K562 (cell line): Measurements from ENCODE around the gene OPN1LW. TPM values are rescaled to one million over a fixed set of nuclear protein-coding genes. Genes with fewer than 3 reads are reported as not detected.

Experiments used
- ATAC-seq: fragments of 200-7000 bp; cut with Tn5 transposase; 3 replicates; pipeline ENCODE4 v1.9.1; 2020; ENCODE audit warnings: moderate library complexity
- BruUV-seq: library from RNA; stranded (reverse); fragments of 400-500 nt; replicated peaks from 2 replicates; lab custom pipeline; 2021; lab: Mats Ljungman, UMichigan
- CTCF ChIA-PET: fragments of 300-600 bp; formaldehyde crosslinking; extraction: SDS; loops from one replicate; lab custom pipeline; 2021; ENCODE audit warnings: low intra/inter-chr PET ratio; lab: Yijun Ruan, JAX
- POLR2A ChIA-PET: fragments of 300-600, 350-650 bp; sonication (Branson Sonifier 250); formaldehyde crosslinking; extraction: SDS; loops from one replicate; lab custom pipeline; 2021; ENCODE audit warnings: antibody characterized with exemption, inconsistent platforms; lab: Yijun Ruan, JAX
- DNase-seq, 4 experiments: peaks; one replicate each; pipeline versions ENCODE4 v3.0.0 to v3.0.0-alpha.2; 2011 to 2018; ENCODE audit warnings: low spot score in 3 of 4, mixed read lengths in 3 of 4; ENCODE audit errors: extremely low read depth in 1 of 4
- FAIRE-seq: peaks from 2 replicates; lab custom pipeline; 2011; peaks lifted over from hg19 to GRCh38; lab: Jason Lieb, UNC
- H2AFZ ChIP-seq: 2 replicates; pipeline ENCODE4 v1.6.0; 2011; ENCODE audit warnings: low read depth, low read length, control low read depth, inconsistent platforms
- H3K27ac ChIP-seq: fragments of 200-600 bp; 3 replicates; pipeline ENCODE4 v1.8.0; 2011; ENCODE audit warnings: low read depth, mild to moderate bottlenecking, control low read depth, inconsistent platforms, low read length, moderate library complexity, mixed read lengths; ENCODE audit errors: extremely low read depth
- H3K27me3 ChIP-seq, 2 experiments: fragments of 300-600 bp in 1 of 2; 2 replicates in 1 of 2; 3 replicates in 1 of 2; pipeline versions ENCODE4 v1.6.0 to v1.8.0; 2011; ENCODE audit warnings: inconsistent platforms in 2 of 2, low read length in 2 of 2, mild to moderate bottlenecking in 1 of 2, mixed read lengths in 1 of 2, moderate library complexity in 1 of 2; ENCODE audit not compliant: control insufficient read depth in 2 of 2, insufficient read depth in 2 of 2
- H3K36me3 ChIP-seq: fragments of 300-600 bp; 3 replicates; pipeline ENCODE4 v1.8.0; 2011; ENCODE audit warnings: mild to moderate bottlenecking, low read length, inconsistent platforms; ENCODE audit not compliant: control insufficient read depth, insufficient read depth
- H3K4me1 ChIP-seq, 2 experiments: fragments of 200-600 bp in 1 of 2; replicated peaks in 1 of 2; 2 replicates in 1 of 2; 3 replicates in 1 of 2; pipeline versions ENCODE4 v1.5.1 to v1.8.0; 2011; ENCODE audit warnings: inconsistent platforms in 2 of 2, low read length in 2 of 2, mild to moderate bottlenecking in 1 of 2, mixed read lengths in 1 of 2, moderate library complexity in 1 of 2; ENCODE audit not compliant: control insufficient read depth in 2 of 2, insufficient read depth in 2 of 2
- H3K4me2 ChIP-seq: 2 replicates; pipeline ENCODE4 v1.6.1; 2011; ENCODE audit warnings: low read length, control low read depth, inconsistent platforms, mixed read lengths; ENCODE audit not compliant: insufficient read depth
- H3K4me3 ChIP-seq: fragments of 200-600 bp; sonication (generic), shearing (Covaris generic); 2 replicates; pipeline ENCODE4 v1.5.1; 2016; ENCODE audit warnings: control low read depth, inconsistent platforms
- H3K79me2 ChIP-seq: fragments of 200-600 bp; 3 replicates; pipeline ENCODE4 v1.8.0; 2011; ENCODE audit warnings: low read length, inconsistent platforms; ENCODE audit not compliant: control insufficient read depth, insufficient read depth
- H3K9ac ChIP-seq, 2 experiments: 2 replicates each; pipeline versions ENCODE4 v1.6.0 to v1.6.1; 2011; ENCODE audit warnings: low read depth in 2 of 2, low read length in 2 of 2, control low read depth in 1 of 2, inconsistent platforms in 1 of 2, mild to moderate bottlenecking in 1 of 2, mixed read lengths in 1 of 2; ENCODE audit not compliant: insufficient read depth in 1 of 2
- H3K9me1 ChIP-seq: one replicate; pipeline ENCODE4 v1.6.0; 2011; ENCODE audit warnings: inconsistent platforms, mild to moderate bottlenecking, low read length, moderate library complexity; ENCODE audit not compliant: control insufficient read depth, insufficient read depth
- H3K9me3 ChIP-seq: replicated peaks from 2 replicates; pipeline ENCODE4 v1.5.1; 2011; ENCODE audit warnings: low read depth, low read length, inconsistent platforms; ENCODE audit not compliant: control insufficient read depth, insufficient read depth
- H4K20me1 ChIP-seq: replicated peaks from 2 replicates; pipeline ENCODE4 v1.6.1; 2011; ENCODE audit warnings: low read length, inconsistent platforms, mixed read lengths; ENCODE audit not compliant: control insufficient read depth, insufficient read depth
- E2F4 ChIP-seq: sonication (generic); formaldehyde crosslinking; IDR thresholded peaks from 2 replicates; pipeline ENCODE4 v1.8.0; 2022; ENCODE audit warnings: mild to moderate bottlenecking, low read depth, missing genetic modification reagents
- FOS ChIP-seq: IDR thresholded peaks from 3 replicates; pipeline ENCODE4 v1.6.1; 2011; ENCODE audit not compliant: insufficient read length; ENCODE audit errors: extremely low read depth
- JUN ChIP-seq, 2 experiments: sonication (generic) in 1 of 2; formaldehyde crosslinking in 1 of 2; IDR thresholded peaks; 2 replicates each; pipeline versions ENCODE4 v1.6.1 to v1.8.0; 2012 to 2022; ENCODE audit warnings: borderline replicate concordance in 2 of 2, mild to moderate bottlenecking in 2 of 2, improper control_type of control experiment in 1 of 2, low read depth in 1 of 2, low read length in 1 of 2, missing genetic modification reagents in 1 of 2
- KAT7 ChIP-seq: sonication (generic); formaldehyde crosslinking; IDR thresholded peaks from 2 replicates; pipeline ENCODE4 v1.8.0; 2022; ENCODE audit warnings: missing genetic modification reagents, mild to moderate bottlenecking, borderline replicate concordance
- PURB ChIP-seq: sonication (generic); formaldehyde crosslinking; IDR thresholded peaks from 2 replicates; pipeline ENCODE4 v1.9.0; 2021; ENCODE audit warnings: low read depth, mild to moderate bottlenecking, missing genetic modification reagents
- SLC30A9 ChIP-seq: fragments of 250-450 bp; sonication (Bioruptor Pico); IDR thresholded peaks from 2 replicates; pipeline ENCODE4 v1.8.0; 2022; ENCODE audit warnings: mild to moderate bottlenecking, moderate library complexity
- TAF1 ChIP-seq: IDR thresholded peaks from 2 replicates; pipeline ENCODE4 v1.6.1; 2011; ENCODE audit warnings: mild to moderate bottlenecking, low read length, moderate library complexity; ENCODE audit not compliant: insufficient read depth, control insufficient read depth, severe bottlenecking; ENCODE audit errors: extremely low read depth
- TFE3 ChIP-seq: fragments of 450-650 bp; formaldehyde crosslinking; IDR thresholded peaks from 2 replicates; pipeline ENCODE4 v1.4.0; 2020; ENCODE audit warnings: mild to moderate bottlenecking, mixed read lengths
- YY1 ChIP-seq, 3 experiments: IDR thresholded peaks; 2 replicates each; pipeline ENCODE4 v1.6.1; 2011; ENCODE audit warnings: low read length in 2 of 3, mild to moderate bottlenecking in 2 of 3, moderate library complexity in 2 of 3, borderline replicate concordance in 1 of 3, control low read depth in 1 of 3, low read depth in 1 of 3; ENCODE audit not compliant: insufficient read depth in 3 of 3, insufficient replicate concordance in 2 of 3, control insufficient read depth in 1 of 3, insufficient read length in 1 of 3; ENCODE audit errors: extremely low read depth in 1 of 3
- ZNF134 ChIP-seq: fragments of 250-450 bp; sonication (Bioruptor Pico); conservative IDR thresholded peaks from 2 replicates; pipeline ENCODE4 v1.4.0; 2020
- ZNF282 ChIP-seq: sonication (generic); formaldehyde crosslinking; IDR thresholded peaks from 2 replicates; pipeline ENCODE4 v1.8.1; 2023; ENCODE audit warnings: missing genetic modification reagents
- ZNF77 ChIP-seq: fragments of 250-450 bp; sonication (Bioruptor Pico); IDR thresholded peaks from 2 replicates; pipeline ENCODE4 v1.5.0; 2020
- WGBS: fragments of 100-300 bp; shearing (Covaris generic); methylation state at CpG from one replicate; pipeline ENCODE4 v1.1.6; 2016; ENCODE audit warnings: low coverage, mixed read lengths; ENCODE audit not compliant: insufficient coverage; ENCODE audit errors: missing lambda C conversion rate; 5-methylcytosine and 5-hydroxymethylcytosine counted together
- in situ Hi-C: fragments of 300-500 bp; cut with MboI; formaldehyde crosslinking; loops from 4 replicates; pipeline ENCODE4 v1.15.0; 2018; ENCODE audit warnings: inconsistent platforms, mixed read lengths
- intact Hi-C: fragments of 100-400 bp; cut with micrococcal nuclease; formaldehyde crosslinking; loops from 2 replicates; pipeline ENCODE4 v1.14.2; 2022
- polyA plus RNA-seq, 8 experiments: library from polyadenylated mRNA; depleted of rRNA in 4 of 8; stranded (reverse) in 5 of 8; unstranded in 3 of 8; fragments of >200 nt; fragmentation: Nextera tagmentation in 2 of 8; fragmentation: Illumina TruSeq in 1 of 8; extraction: Ambion mirVana in 2 of 8; extraction: Trizol in 1 of 8; gene quantifications; 2 replicates each; pipeline versions ENCODE4 v1.2.1 to v1.2.3, GENCODE V29; 2011 to 2014; ENCODE audit warnings: inconsistent platforms in 1 of 8, missing spikeins in 1 of 8
- total RNA-seq, 7 experiments: library from RNA; depleted of rRNA in 6 of 7; stranded (reverse); fragments of >200 nt in 6 of 7; fragmentation: Illumina TruSeq in 2 of 7; extraction: Trizol in 2 of 7; gene quantifications; 2 replicates each; pipeline versions ENCODE4 v1.2.1 to v1.2.3, GENCODE V29; 2011 to 2021; ENCODE audit warnings: low replicate concordance in 1 of 7
- TF ChIP-seq, protein P1 (sequence below): fragments of 250-450 bp; sonication (Bioruptor Pico); IDR thresholded peaks from 2 replicates; pipeline ENCODE4 v1.8.0; 2022; ENCODE audit warnings: moderate library complexity, mild to moderate bottlenecking, inconsistent platforms

OPN1LW gene
- total and polyA plus RNA-seq, 9 of the 15 experiments (the other 6 are each of a cell fraction or from before 2014, with no cell fraction given), result 0.04 TPM; not detected in 8

DNA sequence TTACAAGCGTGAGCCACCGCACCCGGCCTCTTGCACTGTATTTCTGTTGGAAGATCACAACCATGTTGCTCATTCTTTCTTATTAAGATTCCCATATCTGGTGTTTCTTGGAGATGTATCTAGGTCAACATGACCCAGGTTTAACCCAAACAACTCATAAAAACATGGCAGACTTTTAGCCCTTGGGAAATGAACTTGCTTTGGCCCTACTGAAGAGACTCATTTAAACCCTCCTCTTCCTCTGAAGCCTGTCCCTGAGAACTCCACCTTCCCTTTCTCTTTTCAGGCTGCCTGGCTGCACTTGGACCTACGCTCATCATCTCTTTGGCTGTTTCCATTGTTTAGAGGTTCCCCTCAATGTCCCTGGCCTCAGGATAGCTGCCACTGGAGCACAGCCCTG, 22.8 kb upstream of the OPN1LW start:
- Histone ChIP-seq H3K36me3 (no peaks in the 10 kb centered on the region), H3K4me2 (no peak overlapping the region), H3K9me1 (no peaks in the 10 kb centered on the region), H2AFZ (peak overlapping the region; percentile 75), H3K27me3 (no peaks in the 10 kb centered on the region), H3K79me2 (no peaks in the 10 kb centered on the region), H3K27ac (no peak overlapping the region), H4K20me1 (no peaks in the 10 kb centered on the region), H3K4me1 (peaks cover 29 to 31% of the 10 kb centered on the region in 2 experiments; a peak in 4 of 5 replicates), H3K4me3 (no peak overlapping the region), H3K9ac (no peak overlapping the region), H3K9me3 (no peaks in the 10 kb centered on the region)
- ChIA-PET CTCF (no interaction called here), POLR2A (no interaction called here)
- FAIRE-seq (no peak), DNase-seq (no peak), ATAC-seq (no peak)
- WGBS, result 81% methylated on average over 4 of the region's 4 CpGs
- in situ Hi-C loops, result no loop called here
- intact Hi-C loops, result no loop called here
- no peak for TF ChIP-seq FOS
- TF ChIP-seq ZNF134 (CRISPR knock-in tag), result no peak
- TF ChIP-seq, protein P1, sequence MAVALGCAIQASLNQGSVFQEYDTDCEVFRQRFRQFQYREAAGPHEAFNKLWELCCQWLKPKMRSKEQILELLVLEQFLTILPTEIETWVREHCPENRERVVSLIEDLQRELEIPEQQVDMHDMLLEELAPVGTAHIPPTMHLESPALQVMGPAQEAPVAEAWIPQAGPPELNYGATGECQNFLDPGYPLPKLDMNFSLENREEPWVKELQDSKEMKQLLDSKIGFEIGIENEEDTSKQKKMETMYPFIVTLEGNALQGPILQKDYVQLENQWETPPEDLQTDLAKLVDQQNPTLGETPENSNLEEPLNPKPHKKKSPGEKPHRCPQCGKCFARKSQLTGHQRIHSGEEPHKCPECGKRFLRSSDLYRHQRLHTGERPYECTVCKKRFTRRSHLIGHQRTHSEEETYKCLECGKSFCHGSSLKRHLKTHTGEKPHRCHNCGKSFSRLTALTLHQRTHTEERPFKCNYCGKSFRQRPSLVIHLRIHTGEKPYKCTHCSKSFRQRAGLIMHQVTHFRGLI (CRISPR knock-in tag), result no peak
- TF ChIP-seq TFE3 (CRISPR knock-in tag), result no peak
- TF ChIP-seq TAF1, result no peak
- TF ChIP-seq JUN (IDR thresholded peaks at IDR 0.05; ENCODE audit: borderline replicate concordance, low read depth, low read length), result no peak
- no peak for TF ChIP-seq JUN (CRISPR knock-in tag; IDR thresholded peaks at IDR 0.05; ENCODE audit: borderline replicate concordance)
- no peak for TF ChIP-seq PURB (CRISPR knock-in tag)
- no peak for TF ChIP-seq E2F4
- TF ChIP-seq KAT7 (CRISPR knock-in tag), result no peak
- no peak for TF ChIP-seq ZNF282 (CRISPR knock-in tag)
- TF ChIP-seq SLC30A9 (CRISPR knock-in tag), result no peak
- TF ChIP-seq YY1 (IDR thresholded peaks at IDR 0.05; ENCODE audit: borderline replicate concordance in 1 of 3, control insufficient read depth in 1 of 3, extremely low read depth in 1 of 3, insufficient read depth in 3 of 3, insufficient read length in 1 of 3, insufficient replicate concordance in 2 of 3, low read depth in 1 of 3, low read length in 2 of 3), result no peak
- TF ChIP-seq ZNF77, result no peak
- BruUV-seq, result no TSS peak
